ENCODE data around the gene RNF181. TPM values are rescaled to one million over a fixed set of nuclear protein-coding genes. Genes with fewer than 3 reads are reported as not detected.

Gene RNF181
- total RNA-seq, 3 donors from 2014 or later: 131 to 243 (median 161) TPM

DNA sequence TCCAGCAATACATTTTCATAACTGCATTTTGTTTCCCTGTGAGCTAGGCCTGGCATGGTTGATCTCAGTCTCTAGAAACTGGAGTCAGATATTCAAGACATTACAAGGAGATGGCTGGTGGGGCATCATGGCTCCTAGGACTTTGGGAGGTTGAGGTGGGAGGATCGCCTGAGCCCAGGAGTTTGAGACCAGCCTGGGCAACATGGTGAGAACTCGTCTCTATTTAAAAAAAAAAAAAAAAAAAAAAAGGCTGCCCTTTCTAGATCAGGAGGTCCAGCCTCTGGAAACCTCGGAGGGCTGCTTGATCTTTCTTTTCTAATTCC, 18.5 kb upstream of the RNF181 start:
- Histone ChIP-seq H3K27ac (peak overlapping the region; percentile 92 to 98), H3K4me3 (peak overlapping the region in 2 of 3 donors; percentile 59 to 71), H3K36me3 (no peaks in the 10 kb centered on the region), H3K27me3 (no peaks in the 10 kb centered on the region), H3K4me1 (peaks cover 7 to 14% of the 10 kb centered on the region in 2 donors), H3K9me3 (no peaks in the 10 kb centered on the region)
- TF ChIP-seq POLR2AphosphoS5 (IDR thresholded peaks at IDR 0.05): no peak
- TF ChIP-seq, protein P1, sequence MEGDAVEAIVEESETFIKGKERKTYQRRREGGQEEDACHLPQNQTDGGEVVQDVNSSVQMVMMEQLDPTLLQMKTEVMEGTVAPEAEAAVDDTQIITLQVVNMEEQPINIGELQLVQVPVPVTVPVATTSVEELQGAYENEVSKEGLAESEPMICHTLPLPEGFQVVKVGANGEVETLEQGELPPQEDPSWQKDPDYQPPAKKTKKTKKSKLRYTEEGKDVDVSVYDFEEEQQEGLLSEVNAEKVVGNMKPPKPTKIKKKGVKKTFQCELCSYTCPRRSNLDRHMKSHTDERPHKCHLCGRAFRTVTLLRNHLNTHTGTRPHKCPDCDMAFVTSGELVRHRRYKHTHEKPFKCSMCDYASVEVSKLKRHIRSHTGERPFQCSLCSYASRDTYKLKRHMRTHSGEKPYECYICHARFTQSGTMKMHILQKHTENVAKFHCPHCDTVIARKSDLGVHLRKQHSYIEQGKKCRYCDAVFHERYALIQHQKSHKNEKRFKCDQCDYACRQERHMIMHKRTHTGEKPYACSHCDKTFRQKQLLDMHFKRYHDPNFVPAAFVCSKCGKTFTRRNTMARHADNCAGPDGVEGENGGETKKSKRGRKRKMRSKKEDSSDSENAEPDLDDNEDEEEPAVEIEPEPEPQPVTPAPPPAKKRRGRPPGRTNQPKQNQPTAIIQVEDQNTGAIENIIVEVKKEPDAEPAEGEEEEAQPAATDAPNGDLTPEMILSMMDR (IDR thresholded peaks at IDR 0.05): no peak
- no peak for TF ChIP-seq POLR2A (IDR thresholded peaks at IDR 0.05)
- intact Hi-C loops (cut with DNase I; ENCODE audit: low total_unique reads): no loop called here
- no peak for DNase-seq (ENCODE audit: low spot score in 2 of 2)

DNA sequence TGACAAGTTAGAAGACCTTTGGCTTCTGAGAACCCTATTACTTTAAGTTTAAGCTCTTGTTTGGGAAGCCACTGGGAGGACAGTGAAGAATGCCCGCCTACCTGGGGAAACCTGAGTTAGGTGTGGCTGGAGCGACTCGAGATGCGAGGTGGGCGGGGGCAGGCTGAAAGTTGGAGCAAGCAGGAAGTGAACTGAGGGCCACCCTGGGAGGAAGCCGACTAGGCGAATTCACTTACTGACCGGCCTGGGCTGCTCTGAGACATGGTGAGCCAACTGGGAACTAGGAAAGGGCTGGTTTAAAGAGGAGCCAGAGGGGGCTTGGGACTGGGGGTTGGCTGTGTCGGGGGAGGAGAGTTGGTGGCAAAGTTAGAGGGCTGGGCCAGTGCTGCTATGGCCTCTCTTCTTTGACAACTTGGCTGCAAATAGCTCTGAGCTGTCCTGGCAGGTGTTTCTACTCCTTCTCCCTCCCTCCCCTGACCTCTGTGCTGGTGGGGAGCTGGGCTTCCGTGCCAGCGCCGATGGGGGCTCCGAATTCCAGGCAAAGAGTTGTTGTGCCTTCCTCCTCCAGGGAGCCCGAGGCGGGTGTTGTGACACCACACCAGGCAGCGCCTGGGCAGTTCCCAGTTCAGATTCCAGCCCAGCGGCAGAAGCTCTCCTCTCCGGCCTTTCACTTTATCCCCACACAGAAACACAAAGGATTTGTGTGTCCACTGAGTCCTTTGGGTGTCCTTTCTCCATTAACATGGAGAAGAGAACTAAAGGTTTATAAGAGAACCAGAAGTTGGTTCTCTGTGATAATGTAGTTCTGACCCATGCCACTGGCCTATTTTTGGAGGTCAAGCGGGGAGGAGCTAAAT, 17.9 kb upstream of the RNF181 start, which contains the start of gene VAMP8:
VAMP8 (plus strand) TSS at position 201 of the 857 bp plus-strand sequence; CDS start at position 262, 61 bp downstream.
- intact Hi-C loops (cut with DNase I; ENCODE audit: low total_unique reads): no loop called here
- peaks cover 7 to 14% of the 10 kb centered on the region in 2 donors for H3K4me1 ChIP-seq
- no peaks in the 10 kb centered on the region for H3K27me3 ChIP-seq
- peak within 1 kb of the TSS; percentile 92 to 98 for H3K27ac ChIP-seq
- no peaks in the 10 kb centered on the region for H3K36me3 ChIP-seq
- H3K9me3 ChIP-seq: no peaks in the 10 kb centered on the region
- peak; percentile 85 to 90 for DNase-seq (ENCODE audit: low spot score in 2 of 2)
- peak; percentile 28 for TF ChIP-seq POLR2A (IDR thresholded peaks at IDR 0.05)
- no peak for TF ChIP-seq POLR2AphosphoS5 (IDR thresholded peaks at IDR 0.05)
- TF ChIP-seq, protein P1 (IDR thresholded peaks at IDR 0.05): no peak
- peak within 1 kb of the TSS; percentile 31 to 71 (median 59) for H3K4me3 ChIP-seq

DNA sequence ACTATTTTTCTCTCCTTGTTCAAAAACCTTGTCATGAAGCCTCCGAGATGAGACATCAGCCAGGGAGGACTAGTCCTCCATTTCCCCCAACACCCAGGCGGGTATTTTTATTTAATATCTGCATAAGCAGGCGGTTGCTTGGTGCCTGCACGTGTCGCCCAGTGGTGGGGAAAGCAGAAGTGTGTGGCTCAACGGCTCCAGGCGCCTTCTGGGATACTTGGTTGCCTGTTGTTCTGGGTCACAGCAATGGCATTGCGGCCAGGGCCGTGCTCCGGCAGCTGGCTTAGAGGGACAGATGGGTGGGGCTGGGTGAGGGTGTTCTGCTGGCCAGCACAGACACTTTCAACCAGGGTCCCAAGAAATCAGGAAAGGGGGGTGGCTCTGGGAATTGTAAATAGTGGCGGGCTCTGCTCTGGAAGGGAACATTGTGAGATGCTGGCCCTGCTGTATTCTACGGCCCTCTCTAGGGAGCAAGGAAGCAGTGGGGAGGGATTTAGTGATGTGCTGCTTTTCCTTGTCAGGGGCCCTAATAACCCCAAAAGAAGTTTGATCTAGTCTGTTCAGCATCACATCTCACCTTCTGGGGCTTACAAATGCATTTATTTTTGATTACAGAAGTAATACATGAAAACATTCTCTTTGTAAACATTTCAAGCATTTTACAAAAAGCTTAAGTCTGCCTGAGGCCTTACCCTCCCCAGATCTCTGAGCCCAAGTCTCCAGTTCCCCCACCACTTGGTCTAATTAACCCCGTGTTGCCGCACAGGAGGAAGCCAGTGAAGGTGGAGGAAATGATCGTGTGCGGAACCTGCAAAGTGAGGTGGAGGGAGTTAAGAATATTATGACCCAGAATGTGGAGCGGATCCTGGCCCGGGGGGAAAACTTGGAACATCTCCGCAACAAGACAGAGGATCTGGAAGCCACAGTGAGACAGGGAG, 17.0 kb upstream of the RNF181 start:
- Histone ChIP-seq H3K9me3 (no peaks in the 10 kb centered on the region), H3K36me3 (no peaks in the 10 kb centered on the region), H3K4me3 (peak overlapping the region; percentile 31 to 71 (median 59)), H3K27ac (peak overlapping the region; percentile 92 to 98), H3K27me3 (no peaks in the 10 kb centered on the region), H3K4me1 (peaks cover 7 to 14% of the 10 kb centered on the region in 2 donors)
- TF ChIP-seq, protein P1 (IDR thresholded peaks at IDR 0.05): no peak
- TF ChIP-seq POLR2A (IDR thresholded peaks at IDR 0.05) (no peak), POLR2AphosphoS5 (IDR thresholded peaks at IDR 0.05) (no peak)
- no peak for DNase-seq (ENCODE audit: low spot score in 2 of 2)
- intact Hi-C loops (cut with DNase I; ENCODE audit: low total_unique reads): no loop called here

DNA sequence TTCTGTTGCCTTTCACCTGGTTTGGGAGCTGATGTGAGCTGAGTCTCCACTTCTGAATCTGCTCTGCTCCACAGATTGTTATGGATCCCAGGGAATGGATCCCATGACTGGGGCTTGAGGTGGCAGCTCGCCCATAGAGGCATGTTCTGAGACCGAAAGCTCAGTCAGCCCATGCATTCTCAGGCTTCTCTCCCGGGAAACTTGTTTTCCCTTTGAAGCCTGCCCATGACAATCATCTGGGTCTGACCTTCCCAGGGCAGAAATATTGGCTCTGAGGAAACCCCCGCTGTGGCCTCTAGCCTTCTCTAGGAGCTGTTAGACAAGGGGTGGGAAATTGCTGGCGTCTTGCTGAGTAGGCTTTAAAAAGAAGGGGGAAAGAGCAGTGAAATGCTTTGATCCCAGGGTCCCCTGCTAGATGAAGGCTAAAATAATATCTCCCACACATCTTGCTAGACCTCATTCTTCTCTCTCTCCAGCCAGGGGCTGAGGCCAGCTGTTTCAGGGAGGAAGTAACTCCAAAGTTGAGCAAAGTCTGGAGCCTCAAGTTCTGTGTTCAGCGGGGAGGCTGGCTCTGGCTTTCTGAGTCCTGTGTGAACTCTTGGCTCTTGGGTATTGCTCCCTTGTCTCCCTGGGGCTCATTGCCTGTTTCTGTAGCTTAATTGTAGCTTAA, 16.1 kb upstream of the RNF181 start:
- peaks cover 7 to 14% of the 10 kb centered on the region in 2 donors for H3K4me1 ChIP-seq
- peak overlapping the region in 2 of 3 donors; percentile 59 to 71 for H3K4me3 ChIP-seq

More for the DNA sequence above, 16.1 kb upstream of the RNF181 start:
- no peak for DNase-seq (ENCODE audit: low spot score in 2 of 2)
- H3K27ac ChIP-seq: peak overlapping the region; percentile 92 to 98
- no peaks in the 10 kb centered on the region for H3K27me3 ChIP-seq
- intact Hi-C loops (cut with DNase I; ENCODE audit: low total_unique reads): no loop called here
- no peaks in the 10 kb centered on the region for H3K36me3 ChIP-seq
- no peak for TF ChIP-seq POLR2AphosphoS5 (IDR thresholded peaks at IDR 0.05)
- TF ChIP-seq, protein P1 (IDR thresholded peaks at IDR 0.05): no peak
- no peak for TF ChIP-seq POLR2A (IDR thresholded peaks at IDR 0.05)
- H3K9me3 ChIP-seq: no peaks in the 10 kb centered on the region
